D341Med (cell line): ENCODE results near the gene FGB.
A peak's percentile ranks its signal among the peaks of the same experiment; 100 is the strongest.
"Not testable (repeated sequence)": the region's sequence is repeated elsewhere in the genome, so short reads cannot be mapped to it uniquely, and the experiment has no call there.

Experiments used
- DNase-seq: peaks from one replicate; pipeline ENCODE4 v3.0.0; 2012; ENCODE audit warnings: low spot score

Gene FGB

GRCh38 chr4:154597281-154597680, 34.5 kb downstream of the FGB start:
- DNase-seq: not testable (repeated sequence)

DNA sequence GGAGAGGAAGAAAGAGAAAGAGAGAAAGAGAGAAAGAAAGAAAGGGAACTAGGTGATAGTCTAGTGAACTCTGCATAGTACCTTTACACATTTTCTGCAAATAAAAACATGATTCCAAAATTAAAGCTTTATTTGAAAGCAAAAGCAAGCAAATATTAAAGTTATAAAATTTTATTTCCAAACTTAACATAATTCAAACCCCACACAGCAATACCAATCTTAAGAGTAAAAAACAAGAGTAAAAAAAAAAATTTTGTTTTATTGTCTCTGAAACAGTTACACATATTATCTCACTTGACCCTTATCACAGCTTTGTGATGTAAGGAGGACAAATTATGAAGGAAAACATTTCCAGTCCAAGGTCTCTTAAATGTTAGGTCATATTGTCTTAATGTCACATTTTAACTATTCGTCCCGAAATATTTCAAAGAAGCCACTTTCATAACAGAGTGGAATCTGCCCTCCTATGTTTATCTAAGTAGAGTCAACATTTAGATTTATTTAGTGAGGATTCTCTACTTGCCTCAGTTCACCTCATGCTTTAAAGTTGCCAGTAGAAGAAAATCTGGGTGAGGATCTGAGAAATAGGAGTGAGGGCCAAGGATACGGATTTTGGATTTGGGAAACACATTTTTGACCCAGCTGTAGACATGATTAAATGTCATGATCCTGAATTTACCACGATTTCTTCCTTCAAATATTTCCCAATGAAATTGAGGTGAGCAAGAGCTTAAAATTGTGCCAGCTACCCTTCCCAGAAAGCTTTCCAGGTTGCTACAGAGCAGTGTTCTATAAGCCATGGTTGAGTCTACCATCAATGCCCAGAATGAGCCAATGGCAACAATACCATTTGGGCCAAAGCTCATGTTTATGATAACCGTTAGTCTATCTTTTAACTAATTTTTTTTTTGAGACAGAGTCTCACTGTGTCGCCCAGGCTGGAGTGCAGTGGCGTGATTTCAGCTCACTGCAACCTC, 35.3 kb downstream of the FGB start:
- no peak for DNase-seq

- DNase-seq: no peak
Observed at GRCh38 chr4:154602404-154603020, 39.7 kb downstream of the FGB start.

- no peak for DNase-seq
Observed at GRCh38 chr4:154603033-154603943, 40.5 kb downstream of the FGB start.

DNA sequence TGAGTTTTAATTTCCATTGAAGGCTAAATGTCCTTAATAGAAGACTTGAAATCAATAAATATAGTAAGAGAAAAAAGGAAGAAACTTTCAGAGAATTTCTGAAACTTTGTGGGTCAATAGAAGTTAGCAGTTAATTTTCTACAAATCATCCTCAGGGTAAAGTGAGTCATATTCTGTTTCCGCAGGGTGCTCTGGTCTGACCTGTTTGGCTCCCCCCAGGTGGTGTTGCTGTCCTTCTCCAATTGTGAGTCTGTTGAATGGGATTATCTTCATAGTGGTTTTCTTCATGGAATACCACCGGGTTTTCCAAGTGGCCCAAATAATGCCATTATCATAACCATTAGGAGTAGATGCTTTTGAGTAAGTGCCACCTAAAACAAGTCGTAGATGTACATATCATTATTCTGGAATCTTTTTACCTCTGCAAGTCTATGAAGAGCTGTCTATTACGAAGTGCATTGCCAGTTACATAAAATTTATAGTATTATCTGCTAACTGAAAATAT, 41.9 kb downstream of the FGB start:
- no peak for DNase-seq

DNA sequence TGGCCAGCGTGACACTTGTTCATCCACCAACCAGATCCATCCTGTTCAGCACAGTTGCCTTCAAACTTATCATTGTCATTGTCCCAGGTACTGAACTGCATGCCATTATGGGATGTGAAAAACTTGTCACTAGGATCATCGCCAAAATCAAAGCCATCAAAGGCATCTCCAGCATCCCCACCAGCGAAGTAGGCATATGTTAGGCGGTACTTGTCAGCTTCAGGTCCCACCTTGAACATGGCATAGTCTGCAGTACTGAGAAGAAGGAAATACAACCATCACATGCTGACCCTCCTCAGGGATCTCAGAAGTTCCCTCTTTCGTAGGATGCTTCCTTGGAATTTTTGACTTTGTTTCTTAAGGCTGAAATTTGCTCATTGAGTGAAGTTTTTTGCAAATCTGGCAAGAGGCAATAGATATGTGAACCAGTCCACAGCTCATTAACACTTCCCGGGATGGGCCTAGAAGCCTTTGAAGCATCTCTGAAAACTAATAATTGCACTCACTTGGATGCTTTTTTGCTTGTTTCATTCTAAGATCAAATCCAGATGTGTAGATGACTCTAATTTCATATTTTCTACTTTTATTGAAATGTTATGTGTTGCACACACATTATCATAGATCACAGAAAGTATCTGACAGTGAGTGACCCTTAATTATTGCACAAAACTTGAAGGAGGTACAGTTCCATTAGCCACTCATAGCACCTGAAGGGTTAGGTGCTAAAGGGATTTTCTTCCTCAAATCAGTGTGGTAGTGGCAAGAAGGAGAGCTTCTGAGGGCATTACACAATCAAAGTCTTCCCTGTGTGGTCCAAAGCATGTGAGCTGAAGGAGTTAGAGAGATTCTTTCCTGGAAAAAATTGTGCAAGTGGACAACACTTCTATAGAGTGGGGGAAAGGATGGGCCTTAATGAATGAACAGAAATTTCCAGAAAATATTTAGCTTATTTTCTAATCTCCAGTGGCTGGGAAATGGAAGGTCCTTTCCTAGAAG, 44.2 kb downstream of the FGB start:
- DNase-seq: no peak

- DNase-seq: no peak
Observed at GRCh38 chr4:154608361-154609252, 45.8 kb downstream of the FGB start.

DNA sequence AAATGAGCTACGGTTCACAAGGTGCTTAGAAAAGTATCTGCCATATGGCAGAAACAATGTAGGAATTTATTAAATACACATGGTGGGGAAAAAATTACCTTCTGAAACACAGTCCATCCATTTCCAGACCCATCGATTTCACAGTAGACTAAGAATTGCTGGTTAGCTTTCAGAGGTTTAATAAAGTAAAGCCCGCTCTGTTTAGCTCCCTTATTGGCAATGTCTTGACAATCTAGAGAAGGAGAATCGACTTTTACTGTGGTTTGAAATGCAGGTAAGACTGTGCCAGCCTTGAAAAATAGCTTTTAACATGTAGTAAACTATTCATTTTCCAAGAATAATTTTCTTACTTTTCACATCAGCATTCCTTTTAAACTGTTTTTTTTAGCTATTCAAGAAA, 46.7 kb downstream of the FGB start:
- no peak for DNase-seq

GRCh38 chr4:154610582-154610981, 47.8 kb downstream of the FGB start:
- DNase-seq: no peak

- DNase-seq: no peak
Observed at GRCh38 chr4:154611833-154612232, 49.0 kb downstream of the FGB start.

DNA sequence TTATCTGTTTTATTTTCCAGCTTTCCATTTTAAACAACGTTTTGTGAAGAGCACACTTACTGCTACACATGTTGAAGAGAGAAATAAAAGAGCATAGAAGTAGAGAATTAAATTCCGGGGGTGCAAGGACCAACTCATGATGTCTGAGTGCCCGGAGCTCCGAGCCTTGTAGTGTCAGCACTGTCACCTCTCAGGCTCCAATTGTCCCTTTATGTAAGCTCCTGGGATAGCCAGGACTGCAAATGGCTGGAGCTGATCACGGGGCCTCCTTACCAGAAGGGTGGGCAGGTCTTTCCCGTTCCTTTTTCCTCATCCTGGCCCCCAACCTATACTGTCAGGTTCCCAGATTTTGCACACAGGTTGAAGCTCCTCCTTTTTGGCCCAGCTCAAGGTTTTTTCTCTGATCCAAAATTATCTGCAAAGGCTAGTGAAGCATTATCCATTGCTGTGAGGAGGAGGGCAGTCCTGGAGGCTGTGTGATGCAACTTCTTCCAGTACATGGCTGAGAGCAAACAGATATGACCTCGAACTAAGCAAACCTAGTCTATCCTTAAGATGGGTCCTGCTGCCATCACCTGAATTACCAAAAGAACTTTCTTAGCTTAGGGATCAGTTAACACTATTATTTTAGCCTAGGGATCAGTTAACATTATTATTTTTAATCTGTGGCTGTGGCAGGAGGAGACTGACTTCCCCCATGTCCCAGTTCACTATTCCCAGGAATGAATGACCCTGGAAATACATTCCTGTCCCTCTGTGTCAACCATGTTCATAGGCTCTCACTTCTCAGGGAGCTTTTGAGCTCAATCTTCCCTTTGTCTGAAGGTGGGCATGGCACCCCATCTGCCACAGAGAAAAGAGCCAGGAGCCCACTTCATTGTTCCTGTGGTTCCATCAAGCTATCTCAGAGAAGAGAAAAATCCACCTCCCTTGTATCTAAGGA, 49.9 kb downstream of the FGB start, which contains the start of gene FGG:
TSS of gene FGG (minus strand) at position 185 of the 943 bp plus-strand sequence. CDS start at position 138, 47 bp downstream.
- DNase-seq: no peak

GRCh38 chr4:154614306-154614705, 51.5 kb downstream of the FGB start:
- DNase-seq: no peak

GRCh38 chr4:154615211-154615610, 52.4 kb downstream of the FGB start:
- no peak for DNase-seq

DNA sequence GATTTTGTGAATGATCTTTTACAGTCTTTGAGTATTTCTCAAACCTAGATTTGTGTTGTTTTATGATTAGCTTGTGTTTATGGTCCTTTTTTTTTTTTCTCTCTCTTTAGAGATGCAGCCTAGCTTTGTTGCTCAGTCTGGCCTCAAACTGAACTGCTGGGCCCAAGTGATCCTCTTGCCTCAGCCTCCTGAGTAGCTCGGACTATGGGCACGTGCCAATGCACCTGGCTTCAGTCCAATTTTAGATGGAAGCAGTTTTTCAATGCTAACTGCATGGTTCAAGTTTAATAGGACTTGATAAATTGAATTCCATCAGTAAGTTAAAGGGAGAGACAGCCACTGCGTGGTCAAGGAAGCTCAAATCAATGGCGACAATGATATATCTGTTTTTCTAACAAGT, 53.5 kb downstream of the FGB start:
- DNase-seq: no peak

DNA sequence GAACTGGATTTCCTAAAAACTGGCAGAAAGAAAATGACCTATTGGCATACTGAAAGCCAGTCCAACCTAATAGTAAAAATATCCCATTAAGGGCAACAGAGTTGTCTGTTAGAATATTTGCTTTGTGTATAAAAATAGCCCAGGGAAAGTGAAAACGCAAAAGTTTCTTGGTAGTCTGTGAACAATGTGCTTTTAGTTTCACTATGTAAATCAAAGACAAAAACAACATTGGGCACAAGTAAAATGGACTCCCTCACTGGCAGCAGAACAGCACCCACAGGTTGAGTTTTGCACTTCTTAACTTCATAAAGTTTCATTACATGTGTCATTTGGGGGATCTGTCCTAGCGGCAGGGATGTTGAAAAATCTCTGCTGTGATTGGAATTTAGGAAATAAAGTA, 53.9 kb downstream of the FGB start:
- no peak for DNase-seq

GRCh38 chr4:154617820-154618317, 55.1 kb downstream of the FGB start:
- no peak for DNase-seq

GRCh38 chr4:154618708-154619315, 56.0 kb downstream of the FGB start:
- DNase-seq: peak; percentile 68

DNA sequence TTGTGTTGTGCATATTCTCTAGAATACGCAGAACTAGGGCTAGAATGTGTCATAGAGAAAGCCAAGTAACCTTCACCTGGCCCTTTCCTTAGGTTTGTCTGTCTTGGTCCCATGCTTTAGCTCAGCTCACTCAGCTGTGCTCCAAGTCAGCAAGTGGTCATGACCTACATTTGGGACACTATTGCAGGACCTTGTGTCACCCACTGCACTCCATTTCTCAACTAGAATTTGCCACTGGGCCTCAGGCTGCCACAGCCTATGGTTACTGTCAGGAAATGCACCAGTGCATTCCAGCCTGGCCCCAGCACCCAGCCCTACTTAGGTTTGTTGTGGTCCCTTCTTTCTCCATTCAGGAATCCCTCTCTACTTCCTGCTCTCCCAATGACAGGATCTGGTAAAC, 57.3 kb downstream of the FGB start:
- no peak for DNase-seq
